ENCODE data around the gene OR6B3. TPM values are rescaled to one million over a fixed set of nuclear protein-coding genes. Genes with fewer than 3 reads are reported as not detected.

Gene OR6B3
- total RNA-seq = not detected

DNA sequence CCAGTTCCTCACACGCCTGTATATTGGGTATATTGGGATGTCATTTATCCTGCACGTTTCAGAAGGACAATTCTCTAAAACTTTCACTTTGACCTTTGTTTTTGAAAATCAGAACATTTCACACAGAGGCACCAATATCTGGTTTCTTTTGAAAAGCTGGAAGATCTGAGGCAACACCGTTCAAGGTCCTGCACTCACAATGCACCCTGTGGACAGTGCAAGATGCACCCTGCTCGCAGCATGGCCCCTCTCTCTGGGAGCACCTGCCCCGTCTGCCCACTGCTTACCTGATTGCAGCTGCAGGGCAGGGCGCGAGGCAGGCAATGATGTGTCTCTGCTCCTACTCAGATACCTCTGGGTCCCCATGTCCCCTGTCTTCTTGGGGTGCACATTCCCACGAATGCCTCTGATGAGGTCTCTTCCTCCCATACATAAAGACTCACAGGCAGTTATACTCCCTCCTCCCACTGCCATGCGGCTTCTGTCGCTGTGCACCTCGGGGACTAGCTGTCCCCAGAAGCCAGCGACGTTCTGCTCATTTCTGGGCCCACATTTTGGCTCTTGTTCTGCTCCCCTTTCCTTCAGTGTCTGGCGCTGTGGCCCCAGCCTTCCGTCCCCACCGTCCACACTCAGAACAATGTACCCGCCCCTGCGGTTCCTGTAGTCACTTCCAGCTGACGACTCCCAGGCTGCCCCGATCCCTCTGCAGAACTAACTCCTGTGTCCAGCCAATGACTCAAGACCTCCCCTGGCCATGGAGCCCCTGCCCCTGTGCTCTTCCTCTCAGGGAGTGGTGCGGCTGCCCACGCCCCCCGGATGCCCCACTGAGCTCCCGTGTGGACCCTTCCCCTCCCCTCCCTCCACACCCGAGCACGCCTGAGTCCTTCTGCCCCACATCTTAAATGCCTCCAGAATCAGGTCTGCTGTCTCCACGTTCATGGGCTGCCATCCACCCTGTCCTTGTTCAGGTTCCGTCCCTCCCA is at the start of gene OR6B3:
Gene OR6B3, minus strand, starts transcription at position 349 of the 983 bp plus-strand sequence.
- DNase-seq (ENCODE audit: extremely low spot score) = no peak
- TF ChIP-seq POLR2A (IDR thresholded peaks at IDR 0.05; ENCODE audit: low read depth) = no peak
- TF ChIP-seq, protein P1, sequence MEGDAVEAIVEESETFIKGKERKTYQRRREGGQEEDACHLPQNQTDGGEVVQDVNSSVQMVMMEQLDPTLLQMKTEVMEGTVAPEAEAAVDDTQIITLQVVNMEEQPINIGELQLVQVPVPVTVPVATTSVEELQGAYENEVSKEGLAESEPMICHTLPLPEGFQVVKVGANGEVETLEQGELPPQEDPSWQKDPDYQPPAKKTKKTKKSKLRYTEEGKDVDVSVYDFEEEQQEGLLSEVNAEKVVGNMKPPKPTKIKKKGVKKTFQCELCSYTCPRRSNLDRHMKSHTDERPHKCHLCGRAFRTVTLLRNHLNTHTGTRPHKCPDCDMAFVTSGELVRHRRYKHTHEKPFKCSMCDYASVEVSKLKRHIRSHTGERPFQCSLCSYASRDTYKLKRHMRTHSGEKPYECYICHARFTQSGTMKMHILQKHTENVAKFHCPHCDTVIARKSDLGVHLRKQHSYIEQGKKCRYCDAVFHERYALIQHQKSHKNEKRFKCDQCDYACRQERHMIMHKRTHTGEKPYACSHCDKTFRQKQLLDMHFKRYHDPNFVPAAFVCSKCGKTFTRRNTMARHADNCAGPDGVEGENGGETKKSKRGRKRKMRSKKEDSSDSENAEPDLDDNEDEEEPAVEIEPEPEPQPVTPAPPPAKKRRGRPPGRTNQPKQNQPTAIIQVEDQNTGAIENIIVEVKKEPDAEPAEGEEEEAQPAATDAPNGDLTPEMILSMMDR (IDR thresholded peaks at IDR 0.05) = no peak
- TF ChIP-seq POLR2AphosphoS5 (IDR thresholded peaks at IDR 0.05) = no peak
- TF ChIP-seq EP300 (IDR thresholded peaks at IDR 0.05) = no peak
- peaks cover 0 to 84% (median 8%) of the 10 kb centered on the region in 4 donors for H3K27me3 ChIP-seq
- H3K4me1 ChIP-seq = no peaks in the 10 kb centered on the region
- no peaks in the 10 kb centered on the region for H3K9me3 ChIP-seq
- intact Hi-C loops (cut with DNase I) = no loop called here
- 56% methylated on average over 24 of the region's 28 CpGs for WGBS
- H3K4me3 ChIP-seq = no peak within 1 kb of the TSS
- no peaks in the 10 kb centered on the region for H3K36me3 ChIP-seq
- no peak within 1 kb of the TSS for H3K27ac ChIP-seq (replicated peaks in 1 of 4)

DNA sequence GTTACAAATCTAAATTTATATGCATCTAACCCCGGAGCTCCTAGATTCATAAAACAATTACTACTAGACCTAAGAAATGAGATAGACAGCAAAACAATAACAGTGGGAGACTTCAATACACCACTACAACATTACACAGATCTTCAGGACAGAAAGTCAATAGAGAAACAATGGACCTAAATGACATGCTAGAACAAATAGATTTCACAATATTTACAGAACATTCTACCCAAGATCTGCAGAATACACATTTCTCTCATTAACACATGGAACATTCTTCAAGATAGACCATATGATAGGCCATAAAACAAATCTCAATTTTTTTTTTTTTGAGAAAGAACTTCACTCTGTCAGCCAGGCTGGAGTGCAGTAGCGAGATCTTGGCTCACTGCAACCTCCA is 45.0 kb upstream of the OR6B3 start:
- no peaks in the 10 kb centered on the region for H3K36me3 ChIP-seq
- 78% methylated on average over 2 of the region's 2 CpGs for WGBS
- intact Hi-C loops (cut with DNase I) = no loop called here
- no peak for TF ChIP-seq POLR2A (IDR thresholded peaks at IDR 0.05; ENCODE audit: low read depth)
- TF ChIP-seq EP300 (IDR thresholded peaks at IDR 0.05) = no peak
- TF ChIP-seq, protein P1 (IDR thresholded peaks at IDR 0.05) = no peak
- no peak for TF ChIP-seq POLR2AphosphoS5 (IDR thresholded peaks at IDR 0.05)
- H3K4me3 ChIP-seq = no peak overlapping the region
- H3K27ac ChIP-seq (replicated peaks in 1 of 4) = no peak overlapping the region
- H3K9me3 ChIP-seq = peaks cover 0 to 15% (median 10%) of the 10 kb centered on the region in 4 donors
- H3K27me3 ChIP-seq = peaks cover 0 to 57% (median 27%) of the 10 kb centered on the region in 4 donors
- H3K4me1 ChIP-seq = no peaks in the 10 kb centered on the region
- DNase-seq (ENCODE audit: extremely low spot score) = no peak

DNA sequence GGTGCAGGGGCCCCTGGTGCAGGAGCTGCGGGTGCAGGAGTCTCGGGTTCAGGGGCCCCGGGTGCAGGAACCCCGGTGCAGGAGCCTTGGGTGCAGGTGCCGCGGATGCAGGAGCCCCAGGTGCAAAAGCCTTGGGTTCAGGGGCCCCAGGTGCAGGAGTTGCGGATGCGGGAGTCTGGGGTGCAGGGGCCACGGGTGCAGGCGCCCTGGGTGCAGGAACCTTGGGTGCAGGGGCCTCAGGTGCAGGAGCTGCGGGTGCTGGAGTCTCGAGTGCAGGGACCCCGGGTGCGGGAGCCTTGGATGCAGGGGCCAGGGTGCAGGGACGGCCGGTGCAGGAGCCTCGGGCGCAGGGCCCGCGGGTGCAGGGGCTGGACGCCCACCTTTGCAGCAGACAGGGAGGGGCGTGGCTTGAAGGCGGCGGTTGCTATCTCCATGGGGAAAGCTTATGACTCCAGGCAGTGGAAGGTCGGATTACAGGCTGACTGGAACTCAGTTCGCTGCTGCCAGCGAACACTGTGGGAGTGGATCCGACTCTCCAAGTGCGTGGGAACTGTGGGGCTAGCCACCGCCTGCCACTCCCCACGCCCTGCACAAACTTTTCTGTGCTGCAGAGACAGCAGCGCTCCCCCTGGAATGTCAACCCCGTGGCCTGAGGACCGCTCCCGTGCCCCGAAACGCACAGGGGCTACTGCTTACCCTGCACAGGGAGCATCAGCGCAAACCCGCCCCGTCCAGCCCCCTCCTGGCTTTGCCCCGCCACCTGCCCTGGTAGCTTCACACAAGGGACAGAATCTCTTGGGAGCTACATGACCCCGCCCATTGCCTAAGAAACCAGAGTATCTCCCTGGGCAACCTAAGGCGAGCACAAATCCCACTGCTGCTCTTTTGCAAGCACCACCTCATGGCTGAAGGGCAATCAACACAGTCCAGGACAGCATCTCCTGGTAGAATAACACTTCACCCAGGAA is 42.5 kb upstream of the OR6B3 start:
- peaks cover 0 to 21% (median 11%) of the 10 kb centered on the region in 4 donors for H3K9me3 ChIP-seq
- no peaks in the 10 kb centered on the region for H3K4me1 ChIP-seq
- peaks cover 0 to 72% (median 30%) of the 10 kb centered on the region in 4 donors for H3K27me3 ChIP-seq
- no peak for DNase-seq (ENCODE audit: extremely low spot score)
- 3% methylated on average over 19 of the region's 43 CpGs for WGBS
- intact Hi-C loops (cut with DNase I) = no loop called here
- TF ChIP-seq EP300 (IDR thresholded peaks at IDR 0.05) (no peak), POLR2A (IDR thresholded peaks at IDR 0.05; ENCODE audit: low read depth) (no peak), POLR2AphosphoS5 (IDR thresholded peaks at IDR 0.05) (no peak)
- TF ChIP-seq, protein P1 (IDR thresholded peaks at IDR 0.05) = no peak
- no peaks in the 10 kb centered on the region for H3K36me3 ChIP-seq
- no peak overlapping the region for H3K4me3 ChIP-seq
- no peak overlapping the region for H3K27ac ChIP-seq (replicated peaks in 1 of 4)

DNA sequence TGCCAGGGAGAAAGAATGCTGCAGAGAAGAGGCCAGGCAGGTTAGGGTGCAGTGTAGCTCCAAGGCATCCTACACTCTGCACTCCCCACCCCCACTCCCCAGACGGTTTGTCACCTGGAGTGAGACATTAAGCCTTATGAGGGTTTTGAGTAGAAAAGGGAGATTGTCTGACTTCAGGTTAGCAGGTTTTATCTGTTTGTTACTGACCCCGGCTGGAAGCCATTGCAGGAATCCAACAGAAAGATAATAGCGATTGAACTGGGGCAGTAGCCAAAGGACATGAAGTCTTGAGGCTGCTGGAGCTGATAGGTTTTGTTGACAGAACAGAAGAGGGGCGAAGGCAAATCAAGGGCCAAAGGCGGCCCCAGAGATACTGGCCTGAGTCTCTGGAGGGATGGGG is 36.0 kb upstream of the OR6B3 start:
- DNase-seq (ENCODE audit: extremely low spot score) = no peak
- WGBS = 70% methylated on average over 5 of the region's 5 CpGs
- H3K4me1 ChIP-seq = no peaks in the 10 kb centered on the region
- H3K27ac ChIP-seq (replicated peaks in 1 of 4) = no peak overlapping the region
- no peaks in the 10 kb centered on the region for H3K36me3 ChIP-seq
- peaks cover 0 to 28% (median 18%) of the 10 kb centered on the region in 4 donors for H3K9me3 ChIP-seq
- no peak for TF ChIP-seq POLR2AphosphoS5 (IDR thresholded peaks at IDR 0.05)
- no peak for TF ChIP-seq EP300 (IDR thresholded peaks at IDR 0.05)
- TF ChIP-seq POLR2A (IDR thresholded peaks at IDR 0.05; ENCODE audit: low read depth) = no peak
- TF ChIP-seq, protein P1 (IDR thresholded peaks at IDR 0.05) = no peak
- intact Hi-C loops (cut with DNase I) = no loop called here
- no peak overlapping the region for H3K4me3 ChIP-seq
- peaks cover 0 to 45% (median 5%) of the 10 kb centered on the region in 4 donors for H3K27me3 ChIP-seq
